ENCODE results near the gene GCSH. TPM values are rescaled to one million over a fixed set of nuclear protein-coding genes. Genes with fewer than 3 reads are reported as not detected.
A peak's percentile ranks its signal among the peaks of the same experiment; 100 is the strongest.

Gene GCSH
- total and polyA plus RNA-seq, 2 of the 13 experiments (the other 11 are each of a cell fraction or from before 2014, with no cell fraction given) = 35.9 to 103 TPM

DNA sequence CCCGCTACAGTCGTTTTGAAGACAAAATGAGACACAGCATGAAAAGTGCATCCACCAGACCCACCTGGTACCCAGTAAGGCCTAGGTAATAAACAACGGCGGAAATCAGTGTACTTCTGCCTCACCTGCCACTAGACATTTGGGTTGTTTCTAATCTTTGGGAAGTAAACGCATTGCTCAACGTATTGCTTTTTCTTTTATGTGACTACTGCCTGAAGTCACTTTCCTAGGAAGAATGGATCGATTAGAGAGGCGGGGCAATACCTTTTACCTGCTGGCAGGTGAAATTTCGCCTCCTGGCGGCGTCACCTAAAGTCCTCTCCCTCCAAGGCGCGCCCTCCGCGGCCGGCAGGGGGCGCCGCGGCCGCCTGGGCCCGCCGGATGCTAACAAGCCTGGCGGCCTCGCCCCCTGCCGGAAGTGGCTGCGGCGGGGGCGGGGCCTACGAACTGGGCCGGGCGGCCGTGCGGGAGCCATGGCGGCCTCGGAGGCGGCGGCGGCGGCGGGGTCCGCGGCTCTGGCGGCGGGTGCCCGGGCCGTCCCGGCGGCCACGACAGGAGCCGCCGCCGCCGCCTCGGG lies 60.7 kb downstream of the GCSH start, which contains the start of gene ATMIN (continued):
- TF ChIP-seq ATF6 (CRISPR knock-in tag; conservative IDR thresholded peaks at IDR 0.05) (no peak), MXI1 (IDR thresholded peaks at IDR 0.05; ENCODE audit: borderline replicate concordance, low read depth, low read length) (peak; percentile 81; the same call in 1 of the 3 replicates), ZNF17 (CRISPR knock-in tag; IDR thresholded peaks at IDR 0.05) (no peak), GLI4 (CRISPR knock-in tag; IDR thresholded peaks at IDR 0.05; ENCODE audit: borderline replicate concordance) (no peak), IRX3 (CRISPR knock-in tag; IDR thresholded peaks at IDR 0.05; ENCODE audit: borderline replicate concordance, low read depth) (no peak; the same call in 1 of the 2 replicates), FOXP1 (IDR thresholded peaks at IDR 0.05) (no peak), FOXP1 (CRISPR knock-in tag; IDR thresholded peaks at IDR 0.05) (no peak), ZNF652 (CRISPR knock-in tag; IDR thresholded peaks at IDR 0.05; ENCODE audit: borderline replicate concordance, low read depth) (no peak), ZNF335 (CRISPR knock-in tag; IDR thresholded peaks at IDR 0.05) (no peak), ZC3H4 (CRISPR knock-in tag; IDR thresholded peaks at IDR 0.05; ENCODE audit: borderline replicate concordance) (no peak), MED13 (CRISPR knock-in tag; IDR thresholded peaks at IDR 0.05) (no peak), PHF21A (CRISPR knock-in tag; IDR thresholded peaks at IDR 0.05) (no peak), ZFP36L2 (CRISPR knock-in tag; IDR thresholded peaks at IDR 0.05) (no peak), ASH2L (IDR thresholded peaks at IDR 0.05; ENCODE audit: insufficient read length, low read depth, low read length) (no peak), ZNF256 (CRISPR knock-in tag; conservative IDR thresholded peaks at IDR 0.05) (no peak), ZBTB7B (CRISPR knock-in tag; IDR thresholded peaks at IDR 0.05) (peak; percentile 31; the same call in 1 of the 2 replicates), RNF219 (CRISPR knock-in tag; IDR thresholded peaks at IDR 0.05) (no peak; the same call in 1 of the 2 replicates), ZFP90 (CRISPR knock-in tag; IDR thresholded peaks at IDR 0.05; ENCODE audit: borderline replicate concordance) (no peak), ZNF138 (CRISPR knock-in tag; IDR thresholded peaks at IDR 0.05; ENCODE audit: low read depth) (peak; percentile 71; the same call in 1 of the 2 replicates), GZF1 (CRISPR knock-in tag; IDR thresholded peaks at IDR 0.05) (no peak), HNRNPH1 (optimal IDR thresholded peaks at IDR 0.05; ENCODE audit: low read depth, low read length) (no peak)
- TF ChIP-seq, protein P1, sequence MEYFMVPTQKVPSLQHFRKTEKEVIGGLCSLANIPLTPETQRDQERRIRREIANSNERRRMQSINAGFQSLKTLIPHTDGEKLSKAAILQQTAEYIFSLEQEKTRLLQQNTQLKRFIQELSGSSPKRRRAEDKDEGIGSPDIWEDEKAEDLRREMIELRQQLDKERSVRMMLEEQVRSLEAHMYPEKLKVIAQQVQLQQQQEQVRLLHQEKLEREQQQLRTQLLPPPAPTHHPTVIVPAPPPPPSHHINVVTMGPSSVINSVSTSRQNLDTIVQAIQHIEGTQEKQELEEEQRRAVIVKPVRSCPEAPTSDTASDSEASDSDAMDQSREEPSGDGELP (IDR thresholded peaks at IDR 0.05; ENCODE audit: borderline replicate concordance, low read depth) = no peak
- TF ChIP-seq, protein P2, sequence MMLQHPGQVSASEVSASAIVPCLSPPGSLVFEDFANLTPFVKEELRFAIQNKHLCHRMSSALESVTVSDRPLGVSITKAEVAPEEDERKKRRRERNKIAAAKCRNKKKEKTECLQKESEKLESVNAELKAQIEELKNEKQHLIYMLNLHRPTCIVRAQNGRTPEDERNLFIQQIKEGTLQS (CRISPR knock-in tag; IDR thresholded peaks at IDR 0.05) = 0 out of 2 replicates have a peak, but pooled peaks have one; percentile 8
- TF ChIP-seq, protein P3, sequence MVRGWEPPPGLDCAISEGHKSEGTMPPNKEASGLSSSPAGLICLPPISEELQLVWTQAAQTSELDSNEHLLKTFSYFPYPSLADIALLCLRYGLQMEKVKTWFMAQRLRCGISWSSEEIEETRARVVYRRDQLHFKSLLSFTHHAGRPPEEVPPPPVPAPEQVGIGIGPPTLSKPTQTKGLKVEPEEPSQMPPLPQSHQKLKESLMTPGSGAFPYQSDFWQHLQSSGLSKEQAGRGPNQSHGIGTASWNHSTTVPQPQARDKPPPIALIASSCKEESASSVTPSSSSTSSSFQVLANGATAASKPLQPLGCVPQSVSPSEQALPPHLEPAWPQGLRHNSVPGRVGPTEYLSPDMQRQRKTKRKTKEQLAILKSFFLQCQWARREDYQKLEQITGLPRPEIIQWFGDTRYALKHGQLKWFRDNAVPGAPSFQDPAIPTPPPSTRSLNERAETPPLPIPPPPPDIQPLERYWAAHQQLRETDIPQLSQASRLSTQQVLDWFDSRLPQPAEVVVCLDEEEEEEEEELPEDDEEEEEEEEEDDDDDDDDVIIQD (CRISPR knock-in tag; IDR thresholded peaks at IDR 0.05; ENCODE audit: low read depth) = no peak
